Suppressor macrophage treated with lipopolysaccharide for 1 hour (primary cell): ENCODE results near the gene ADGRD1.

Experiments
- DNase-seq, 3 donors: peaks; one replicate each; pipeline ENCODE4 v3.0.0-alpha.2; 2020 to 2022

Gene ADGRD1

GRCh38 chr12:131176266-131176665 lies 222.6 kb downstream of the ADGRD1 start:
- DNase-seq = no peak

- DNase-seq = no peak
These were observed 223.2 kb downstream of the ADGRD1 start for GRCh38 chr12:131176926-131177325.

- DNase-seq = no peak
These were observed 223.9 kb downstream of the ADGRD1 start for GRCh38 chr12:131177599-131177998.

GRCh38 chr12:131187602-131188001 lies 233.9 kb downstream of the ADGRD1 start:
- DNase-seq = no peak

- no peak for DNase-seq
These were observed 234.7 kb downstream of the ADGRD1 start for GRCh38 chr12:131188131-131189050.

DNA sequence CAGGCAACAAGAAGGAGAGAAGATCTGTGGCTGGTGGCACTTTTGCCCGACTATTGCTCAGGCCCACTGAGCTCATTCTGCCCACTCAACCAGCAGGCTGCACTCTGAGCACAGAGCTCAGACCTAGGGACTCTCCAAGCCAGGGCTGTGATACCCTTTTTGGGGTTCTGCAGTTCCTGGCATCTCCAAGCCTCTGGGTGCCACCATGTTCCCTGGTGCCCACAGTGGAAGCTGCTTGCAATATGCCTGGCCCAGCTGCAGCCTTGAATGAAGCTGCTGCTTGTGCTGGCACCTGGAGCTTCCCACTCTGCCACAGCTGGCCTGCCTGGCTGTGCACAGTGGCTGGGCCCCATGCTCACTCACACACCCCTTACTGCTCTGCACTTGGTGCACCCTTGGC lies 236.1 kb downstream of the ADGRD1 start:
- DNase-seq = no peak

GRCh38 chr12:131190965-131191364 lies 237.3 kb downstream of the ADGRD1 start:
- DNase-seq = no peak
